ENCODE data around the gene RIOX2. TPM values are rescaled to one million over a fixed set of nuclear protein-coding genes. Genes with fewer than 3 reads are reported as not detected.

Gene RIOX2
- polyA plus RNA-seq, 1 donor from 2014 or later, result 0.48 TPM

DNA sequence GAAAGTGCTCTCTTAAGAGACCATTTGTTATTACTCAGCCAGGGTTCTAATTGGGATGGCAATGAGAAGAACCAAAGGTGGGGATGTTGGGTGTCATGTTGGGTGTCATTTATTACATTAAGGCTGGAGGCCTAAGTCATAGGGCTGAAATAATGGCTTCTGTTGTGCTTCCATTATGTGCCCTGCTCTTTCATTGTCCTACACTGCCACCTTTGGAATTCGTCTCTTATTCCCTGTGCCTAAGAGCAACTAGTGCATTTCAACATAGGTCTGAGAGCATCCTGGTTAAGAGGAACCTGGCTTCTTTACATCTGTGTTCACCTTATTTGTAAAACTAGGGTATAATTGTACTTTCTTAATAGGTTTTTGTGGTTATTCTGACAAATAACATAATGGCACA lies 32.2 kb downstream of the RIOX2 start:
- Histone ChIP-seq H2AFZ (ENCODE audit: low read depth, low read length) (no peak overlapping the region), H3K9ac (ENCODE audit: low read length) (no peak overlapping the region), H4K20me1 (ENCODE audit: insufficient read depth) (no peaks in the 10 kb centered on the region), H3K4me3 (ENCODE audit: low read length) (no peak overlapping the region), H3K9me2 (ENCODE audit: insufficient read depth, low read length) (no peaks in the 10 kb centered on the region), H3K9me3 (ENCODE audit: low read length) (no peaks in the 10 kb centered on the region), H3K79me2 (replicated peaks; ENCODE audit: insufficient read depth, low read length) (no peaks in the 10 kb centered on the region), H3F3A (ENCODE audit: insufficient read depth, low read length, poor library complexity, severe bottlenecking) (no peaks in the 10 kb centered on the region), H3K36me3 (ENCODE audit: insufficient read depth, low read length) (no peaks in the 10 kb centered on the region), H3K4me2 (ENCODE audit: low read length) (no peak overlapping the region), H3K27me3 (ENCODE audit: insufficient read depth, low read depth, low read length) (no peaks in the 10 kb centered on the region), H3K27ac (ENCODE audit: low read length) (no peak overlapping the region)
- no peak for TF ChIP-seq RAD21 (conservative IDR thresholded peaks at IDR 0.05)
- TF ChIP-seq EZH2 (IDR thresholded peaks at IDR 0.05; ENCODE audit: borderline replicate concordance, insufficient read depth, low read length, poor library complexity, severe bottlenecking), result no peak
- no peak for TF ChIP-seq SMC3 (conservative IDR thresholded peaks at IDR 0.05; ENCODE audit: poor library complexity)
- TF ChIP-seq POLR2AphosphoS5 (IDR thresholded peaks at IDR 0.05), result no peak
- no peak for TF ChIP-seq EP300 (conservative IDR thresholded peaks at IDR 0.05; ENCODE audit: poor library complexity, severe bottlenecking)
- TF ChIP-seq, protein P1, sequence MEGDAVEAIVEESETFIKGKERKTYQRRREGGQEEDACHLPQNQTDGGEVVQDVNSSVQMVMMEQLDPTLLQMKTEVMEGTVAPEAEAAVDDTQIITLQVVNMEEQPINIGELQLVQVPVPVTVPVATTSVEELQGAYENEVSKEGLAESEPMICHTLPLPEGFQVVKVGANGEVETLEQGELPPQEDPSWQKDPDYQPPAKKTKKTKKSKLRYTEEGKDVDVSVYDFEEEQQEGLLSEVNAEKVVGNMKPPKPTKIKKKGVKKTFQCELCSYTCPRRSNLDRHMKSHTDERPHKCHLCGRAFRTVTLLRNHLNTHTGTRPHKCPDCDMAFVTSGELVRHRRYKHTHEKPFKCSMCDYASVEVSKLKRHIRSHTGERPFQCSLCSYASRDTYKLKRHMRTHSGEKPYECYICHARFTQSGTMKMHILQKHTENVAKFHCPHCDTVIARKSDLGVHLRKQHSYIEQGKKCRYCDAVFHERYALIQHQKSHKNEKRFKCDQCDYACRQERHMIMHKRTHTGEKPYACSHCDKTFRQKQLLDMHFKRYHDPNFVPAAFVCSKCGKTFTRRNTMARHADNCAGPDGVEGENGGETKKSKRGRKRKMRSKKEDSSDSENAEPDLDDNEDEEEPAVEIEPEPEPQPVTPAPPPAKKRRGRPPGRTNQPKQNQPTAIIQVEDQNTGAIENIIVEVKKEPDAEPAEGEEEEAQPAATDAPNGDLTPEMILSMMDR (IDR thresholded peaks at IDR 0.05; ENCODE audit: poor library complexity, severe bottlenecking), result no peak
- TF ChIP-seq TAF1 (IDR thresholded peaks at IDR 0.05; ENCODE audit: low read depth), result no peak
- TF ChIP-seq, protein P2, sequence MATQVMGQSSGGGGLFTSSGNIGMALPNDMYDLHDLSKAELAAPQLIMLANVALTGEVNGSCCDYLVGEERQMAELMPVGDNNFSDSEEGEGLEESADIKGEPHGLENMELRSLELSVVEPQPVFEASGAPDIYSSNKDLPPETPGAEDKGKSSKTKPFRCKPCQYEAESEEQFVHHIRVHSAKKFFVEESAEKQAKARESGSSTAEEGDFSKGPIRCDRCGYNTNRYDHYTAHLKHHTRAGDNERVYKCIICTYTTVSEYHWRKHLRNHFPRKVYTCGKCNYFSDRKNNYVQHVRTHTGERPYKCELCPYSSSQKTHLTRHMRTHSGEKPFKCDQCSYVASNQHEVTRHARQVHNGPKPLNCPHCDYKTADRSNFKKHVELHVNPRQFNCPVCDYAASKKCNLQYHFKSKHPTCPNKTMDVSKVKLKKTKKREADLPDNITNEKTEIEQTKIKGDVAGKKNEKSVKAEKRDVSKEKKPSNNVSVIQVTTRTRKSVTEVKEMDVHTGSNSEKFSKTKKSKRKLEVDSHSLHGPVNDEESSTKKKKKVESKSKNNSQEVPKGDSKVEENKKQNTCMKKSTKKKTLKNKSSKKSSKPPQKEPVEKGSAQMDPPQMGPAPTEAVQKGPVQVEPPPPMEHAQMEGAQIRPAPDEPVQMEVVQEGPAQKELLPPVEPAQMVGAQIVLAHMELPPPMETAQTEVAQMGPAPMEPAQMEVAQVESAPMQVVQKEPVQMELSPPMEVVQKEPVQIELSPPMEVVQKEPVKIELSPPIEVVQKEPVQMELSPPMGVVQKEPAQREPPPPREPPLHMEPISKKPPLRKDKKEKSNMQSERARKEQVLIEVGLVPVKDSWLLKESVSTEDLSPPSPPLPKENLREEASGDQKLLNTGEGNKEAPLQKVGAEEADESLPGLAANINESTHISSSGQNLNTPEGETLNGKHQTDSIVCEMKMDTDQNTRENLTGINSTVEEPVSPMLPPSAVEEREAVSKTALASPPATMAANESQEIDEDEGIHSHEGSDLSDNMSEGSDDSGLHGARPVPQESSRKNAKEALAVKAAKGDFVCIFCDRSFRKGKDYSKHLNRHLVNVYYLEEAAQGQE (IDR thresholded peaks at IDR 0.05; ENCODE audit: borderline replicate concordance), result no peak
- TF ChIP-seq MXI1 (conservative IDR thresholded peaks at IDR 0.05; ENCODE audit: poor library complexity, severe bottlenecking), result no peak

DNA sequence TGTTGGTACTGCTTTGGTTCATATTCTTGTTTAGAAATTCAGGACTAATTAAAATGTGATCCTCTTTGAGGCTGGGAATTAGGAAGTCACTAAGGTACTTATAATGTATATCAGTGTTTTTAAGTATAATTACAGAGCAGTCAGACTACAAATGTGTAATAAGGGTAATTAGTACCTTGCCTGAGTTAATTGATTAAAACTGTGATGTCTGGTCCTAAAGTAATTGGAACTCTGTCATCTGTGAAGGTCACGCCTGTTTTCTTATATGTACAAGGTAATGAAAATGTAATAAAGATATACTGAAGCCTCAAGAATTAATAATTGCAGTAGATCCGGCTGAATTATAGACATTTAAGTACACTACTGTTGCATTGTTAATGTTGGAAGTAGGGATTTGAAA lies 32.8 kb downstream of the RIOX2 start:
- Histone ChIP-seq H3K9ac (ENCODE audit: low read length) (no peak overlapping the region), H3K27ac (ENCODE audit: low read length) (no peak overlapping the region), H3K9me2 (ENCODE audit: insufficient read depth, low read length) (no peaks in the 10 kb centered on the region), H4K20me1 (ENCODE audit: insufficient read depth) (no peaks in the 10 kb centered on the region), H3K79me2 (replicated peaks; ENCODE audit: insufficient read depth, low read length) (no peaks in the 10 kb centered on the region), H3K9me3 (ENCODE audit: low read length) (no peaks in the 10 kb centered on the region), H3K4me2 (ENCODE audit: low read length) (no peak overlapping the region), H3F3A (ENCODE audit: insufficient read depth, low read length, poor library complexity, severe bottlenecking) (no peaks in the 10 kb centered on the region), H2AFZ (ENCODE audit: low read depth, low read length) (no peak overlapping the region), H3K27me3 (ENCODE audit: insufficient read depth, low read depth, low read length) (no peaks in the 10 kb centered on the region), H3K4me3 (ENCODE audit: low read length) (no peak overlapping the region), H3K36me3 (ENCODE audit: insufficient read depth, low read length) (no peaks in the 10 kb centered on the region)
- no peak for TF ChIP-seq SMC3 (conservative IDR thresholded peaks at IDR 0.05; ENCODE audit: poor library complexity)

DNA sequence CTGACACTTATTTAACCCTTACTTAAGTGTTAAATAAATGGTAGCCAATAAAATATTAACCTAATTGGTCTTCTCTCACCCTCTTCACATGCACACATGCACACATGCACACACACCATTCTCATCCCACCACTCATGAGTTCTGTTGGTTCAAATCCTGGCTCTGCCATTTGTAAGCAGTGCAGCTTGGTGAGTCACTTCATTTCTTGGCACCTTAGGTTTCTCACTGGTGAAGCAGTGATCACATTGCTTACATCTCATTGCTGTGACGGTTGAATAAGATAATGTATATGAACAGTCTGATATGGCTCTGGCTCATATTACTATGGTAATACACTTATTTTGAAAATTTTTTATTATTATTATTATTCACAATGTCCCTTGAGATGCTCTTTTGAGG lies 33.8 kb downstream of the RIOX2 start:
- TF ChIP-seq, protein P1 (IDR thresholded peaks at IDR 0.05; ENCODE audit: poor library complexity, severe bottlenecking), result no peak
- TF ChIP-seq TAF1 (IDR thresholded peaks at IDR 0.05; ENCODE audit: low read depth) (no peak), POLR2AphosphoS5 (IDR thresholded peaks at IDR 0.05) (no peak), MXI1 (conservative IDR thresholded peaks at IDR 0.05; ENCODE audit: poor library complexity, severe bottlenecking) (no peak)

More for the DNA sequence above, 33.8 kb downstream of the RIOX2 start:
- no peaks in the 10 kb centered on the region for H3F3A ChIP-seq (ENCODE audit: insufficient read depth, low read length, poor library complexity, severe bottlenecking)
- no peak overlapping the region for H3K27ac ChIP-seq (ENCODE audit: low read length)
- no peak overlapping the region for H3K4me2 ChIP-seq (ENCODE audit: low read length)
- no peaks in the 10 kb centered on the region for H4K20me1 ChIP-seq (ENCODE audit: insufficient read depth)
- no peak overlapping the region for H3K4me3 ChIP-seq (ENCODE audit: low read length)
- no peaks in the 10 kb centered on the region for H3K27me3 ChIP-seq (ENCODE audit: insufficient read depth, low read depth, low read length)
- no peak overlapping the region for H3K9ac ChIP-seq (ENCODE audit: low read length)
- H2AFZ ChIP-seq (ENCODE audit: low read depth, low read length), result no peak overlapping the region
- H3K36me3 ChIP-seq (ENCODE audit: insufficient read depth, low read length), result no peaks in the 10 kb centered on the region
- no peaks in the 10 kb centered on the region for H3K9me3 ChIP-seq (ENCODE audit: low read length)
- H3K79me2 ChIP-seq (replicated peaks; ENCODE audit: insufficient read depth, low read length), result no peaks in the 10 kb centered on the region
- no peaks in the 10 kb centered on the region for H3K9me2 ChIP-seq (ENCODE audit: insufficient read depth, low read length)

All from neural cell (in vitro differentiated cells).